ENCODE measurements around the gene FAM222A. TPM values are rescaled to one million over a fixed set of nuclear protein-coding genes. Genes with fewer than 3 reads are reported as not detected.

The FAM222A gene
- total RNA-seq, 3 donors from 2014 or later (not counting 1 experiment from before 2014, with no cell fraction given) = 3.1 to 6.6 (median 4.0) TPM

DNA sequence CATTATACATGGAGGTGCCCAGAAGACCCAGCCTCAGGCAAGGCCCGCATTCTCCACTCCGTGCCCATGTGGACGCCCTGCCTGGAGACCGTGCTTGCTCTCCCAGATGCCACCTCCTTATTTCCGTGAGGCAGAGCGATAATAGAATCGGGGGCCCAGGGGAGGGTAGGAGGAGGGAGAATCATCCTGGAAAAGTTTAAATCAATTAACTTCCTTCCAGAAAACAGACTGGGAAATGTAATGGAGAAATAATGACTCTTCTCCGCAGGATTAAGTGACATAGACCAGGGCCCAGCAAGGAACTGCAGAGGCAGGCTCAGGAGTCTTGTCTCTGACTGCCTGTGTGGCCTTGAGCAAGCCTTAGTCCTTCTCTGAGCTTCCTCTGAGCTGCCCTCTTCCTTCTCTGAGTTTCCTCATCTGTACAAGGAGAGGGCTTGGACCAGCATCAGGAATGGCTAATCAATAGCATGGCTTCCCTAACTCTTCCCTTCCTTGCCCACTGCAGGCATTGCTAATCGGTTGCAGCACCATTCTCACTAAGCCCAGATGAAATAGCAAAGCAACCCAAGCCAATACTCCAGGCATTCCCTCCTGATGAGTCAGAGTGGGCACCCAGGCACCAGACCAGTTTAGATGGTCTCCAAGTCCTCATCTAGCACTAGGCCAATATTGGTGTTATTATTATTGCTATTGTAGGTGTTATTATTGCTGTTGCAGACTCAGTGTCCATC lies 11.3 kb upstream of the FAM222A start:
- no peaks in the 10 kb centered on the region for H3K36me3 Mint-ChIP-seq
- no peak overlapping the region for H3K4me3 Mint-ChIP-seq
- 91% methylated on average over 6 of the region's 9 CpGs for WGBS (ENCODE audit: insufficient coverage)
- DNase-seq (no peak), ATAC-seq (no peak)
- no peak overlapping the region for H3K27ac ChIP-seq (ENCODE audit: low read length)
- no peaks in the 10 kb centered on the region for H3K4me1 Mint-ChIP-seq
- peaks cover 0 to 9% of the 10 kb centered on the region in 2 donors for H3K27me3 Mint-ChIP-seq (ENCODE audit: low read depth in 2 of 2)
- no peak overlapping the region for H3K27ac Mint-ChIP-seq
- H3K9me3 Mint-ChIP-seq = no peaks in the 10 kb centered on the region
- no peaks in the 10 kb centered on the region for H3K4me1 ChIP-seq (ENCODE audit: control insufficient read depth, insufficient read depth, low read length)
- H3K9me3 ChIP-seq (ENCODE audit: control insufficient read depth, insufficient read depth, low read length) = no peaks in the 10 kb centered on the region
- no peak for TF ChIP-seq CTCF (IDR thresholded peaks at IDR 0.05)
- no peak overlapping the region for H3K4me3 ChIP-seq (ENCODE audit: low read length)
- H3K36me3 ChIP-seq (ENCODE audit: control insufficient read depth, insufficient read depth, low read length) = no peaks in the 10 kb centered on the region
- no peaks in the 10 kb centered on the region for H3K27me3 ChIP-seq (ENCODE audit: control insufficient read depth, insufficient read depth, low read length)
- intact Hi-C loops (cut with micrococcal nuclease) = no loop called here

DNA sequence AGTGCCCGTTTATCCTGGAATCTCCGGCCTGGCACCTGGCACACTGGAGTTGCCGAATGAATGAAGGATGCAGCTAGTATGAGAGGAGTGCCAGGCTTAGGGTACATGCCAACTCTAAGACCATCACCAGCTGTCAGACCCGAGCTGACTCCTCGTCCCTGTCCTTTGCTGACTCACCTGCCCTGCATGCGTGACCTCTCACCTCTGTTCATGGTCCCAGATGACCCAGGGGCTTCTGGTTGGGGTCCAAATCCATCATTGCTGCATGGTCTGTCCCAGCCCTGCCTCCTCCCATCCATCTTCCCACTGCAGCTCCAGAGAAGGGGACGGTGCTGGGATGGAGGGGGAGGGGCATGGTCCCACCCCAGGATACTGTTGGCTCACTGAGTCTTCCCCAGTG lies 9.9 kb upstream of the FAM222A start:
- Mint-ChIP-seq H3K4me3 (no peak overlapping the region), H3K9me3 (no peaks in the 10 kb centered on the region), H3K27me3 (ENCODE audit: low read depth in 2 of 2) (peaks cover 0 to 7% of the 10 kb centered on the region in 2 donors), H3K4me1 (no peaks in the 10 kb centered on the region), H3K36me3 (no peaks in the 10 kb centered on the region), H3K27ac (no peak overlapping the region)
- Histone ChIP-seq H3K36me3 (ENCODE audit: control insufficient read depth, insufficient read depth, low read length) (no peaks in the 10 kb centered on the region), H3K4me1 (ENCODE audit: control insufficient read depth, insufficient read depth, low read length) (no peaks in the 10 kb centered on the region), H3K9me3 (ENCODE audit: control insufficient read depth, insufficient read depth, low read length) (no peaks in the 10 kb centered on the region), H3K27ac (ENCODE audit: low read length) (no peak overlapping the region), H3K27me3 (ENCODE audit: control insufficient read depth, insufficient read depth, low read length) (no peaks in the 10 kb centered on the region), H3K4me3 (ENCODE audit: low read length) (no peak overlapping the region)
- WGBS (ENCODE audit: insufficient coverage) = 88% methylated on average over 6 of the region's 7 CpGs
- ATAC-seq (no peak), DNase-seq (no peak)
- intact Hi-C loops (cut with micrococcal nuclease) = no loop called here
- TF ChIP-seq CTCF (IDR thresholded peaks at IDR 0.05) = no peak

DNA sequence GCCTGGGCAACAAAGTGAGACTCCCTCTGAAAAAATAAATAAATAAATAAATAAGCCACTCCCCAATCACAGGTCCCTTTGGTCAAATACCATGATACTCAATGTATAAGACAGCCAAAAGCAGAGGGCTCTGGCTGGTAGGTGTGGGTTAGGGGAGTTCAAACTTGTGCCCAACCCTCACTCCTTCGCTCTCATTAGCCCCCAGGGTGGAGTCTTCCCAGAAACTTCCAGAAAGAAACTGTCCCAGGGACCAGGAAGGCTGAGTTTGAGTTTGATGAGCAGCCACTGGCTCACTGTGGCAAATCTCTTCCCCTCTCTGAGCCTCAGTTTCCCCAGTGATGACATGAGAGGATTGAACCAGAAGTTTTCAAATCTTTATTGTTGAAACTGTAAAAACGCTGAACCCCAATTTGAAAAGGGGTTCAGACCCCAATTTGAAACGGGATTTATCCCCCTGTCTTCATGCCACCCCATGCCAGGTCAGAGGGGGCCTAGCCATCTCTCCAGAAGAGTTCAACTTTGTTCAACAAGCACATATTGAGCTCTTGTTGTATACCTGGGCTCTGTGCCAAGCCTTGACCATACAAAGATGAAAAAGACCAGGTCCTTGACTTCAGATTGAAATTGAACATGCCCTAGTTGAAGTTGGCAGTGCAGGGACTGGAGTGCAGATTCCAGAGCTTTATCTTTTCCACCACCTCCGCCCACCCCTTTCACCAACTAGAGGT lies 9.1 kb upstream of the FAM222A start:
- intact Hi-C loops (cut with micrococcal nuclease) = no loop called here
- no peaks in the 10 kb centered on the region for H3K4me1 Mint-ChIP-seq
- H3K27ac Mint-ChIP-seq = no peak overlapping the region
- H3K4me1 ChIP-seq (ENCODE audit: control insufficient read depth, insufficient read depth, low read length) = no peaks in the 10 kb centered on the region
- H3K27me3 ChIP-seq (ENCODE audit: control insufficient read depth, insufficient read depth, low read length) = no peaks in the 10 kb centered on the region
- H3K4me3 ChIP-seq (ENCODE audit: low read length) = no peak overlapping the region
- H3K9me3 Mint-ChIP-seq = no peaks in the 10 kb centered on the region
- no peak overlapping the region for H3K4me3 Mint-ChIP-seq
- DNase-seq (no peak), ATAC-seq (no peak)
- WGBS (ENCODE audit: insufficient coverage) = 76% methylated on average over 4 of the region's 4 CpGs
- peaks cover 1 to 7% of the 10 kb centered on the region in 2 donors for H3K27me3 Mint-ChIP-seq (ENCODE audit: low read depth in 2 of 2)
- H3K9me3 ChIP-seq (ENCODE audit: control insufficient read depth, insufficient read depth, low read length) = no peaks in the 10 kb centered on the region
- H3K36me3 Mint-ChIP-seq = no peaks in the 10 kb centered on the region
- no peak overlapping the region for H3K27ac ChIP-seq (ENCODE audit: low read length)
- no peak for TF ChIP-seq CTCF (IDR thresholded peaks at IDR 0.05)
- H3K36me3 ChIP-seq (ENCODE audit: control insufficient read depth, insufficient read depth, low read length) = no peaks in the 10 kb centered on the region

Measured in natural killer cell (primary cell).